Endothelial cell of umbilical vein (primary cell): ENCODE measurements around the gene PRXL2B.

ENCODE experiments used
- CTCF ChIP-seq, 2 donors: IDR thresholded peaks; 1 replicate in 1 of 2; 2 replicates in 1 of 2; pipeline ENCODE4 v1.5.1; 2011; ENCODE audit warnings: low read length in 2 of 2, mild to moderate bottlenecking in 2 of 2, moderate library complexity in 2 of 2, control low read depth in 1 of 2, inconsistent platforms in 1 of 2, low read depth in 1 of 2; ENCODE audit not compliant: insufficient read depth in 1 of 2; ENCODE audit errors: extremely low read depth in 1 of 2
- JUN ChIP-seq: IDR thresholded peaks from 2 replicates; pipeline ENCODE4 v1.6.1; 2011; ENCODE audit warnings: borderline replicate concordance, low read depth; ENCODE audit not compliant: insufficient read length, insufficient read depth
- MYC ChIP-seq: IDR thresholded peaks from one replicate; pipeline ENCODE4 v1.6.1; 2011; ENCODE audit warnings: mild to moderate bottlenecking, low read depth, low read length
- POLR2A ChIP-seq: IDR thresholded peaks from 2 replicates; pipeline ENCODE4 v1.6.1; 2012; ENCODE audit warnings: low read depth, mild to moderate bottlenecking, control low read depth, low read length
- POLR2AphosphoS5 ChIP-seq: IDR thresholded peaks from 2 replicates; pipeline ENCODE4 v1.6.1; 2012; ENCODE audit warnings: low read depth, mild to moderate bottlenecking, control low read depth, low read length, moderate library complexity; ENCODE audit not compliant: insufficient read depth

- no peak for TF ChIP-seq JUN
- no peak for TF ChIP-seq MYC
- TF ChIP-seq CTCF (IDR thresholded peaks at IDR 0.05; ENCODE audit: extremely low read depth in 1 of 2, insufficient read depth in 1 of 2, low read depth in 1 of 2, low read length in 2 of 2), result no peak
- no peak for TF ChIP-seq POLR2A
- TF ChIP-seq POLR2AphosphoS5, result no peak
Measured at GRCh38 chr1:2623571-2624337, 37.2 kb downstream of the PRXL2B start.
